ENCODE data around the gene ABHD12.
"Not testable (repeated sequence)": the region's sequence is repeated elsewhere in the genome, so short reads cannot be mapped to it uniquely, and the experiment has no call there.

Gene ABHD12

DNA sequence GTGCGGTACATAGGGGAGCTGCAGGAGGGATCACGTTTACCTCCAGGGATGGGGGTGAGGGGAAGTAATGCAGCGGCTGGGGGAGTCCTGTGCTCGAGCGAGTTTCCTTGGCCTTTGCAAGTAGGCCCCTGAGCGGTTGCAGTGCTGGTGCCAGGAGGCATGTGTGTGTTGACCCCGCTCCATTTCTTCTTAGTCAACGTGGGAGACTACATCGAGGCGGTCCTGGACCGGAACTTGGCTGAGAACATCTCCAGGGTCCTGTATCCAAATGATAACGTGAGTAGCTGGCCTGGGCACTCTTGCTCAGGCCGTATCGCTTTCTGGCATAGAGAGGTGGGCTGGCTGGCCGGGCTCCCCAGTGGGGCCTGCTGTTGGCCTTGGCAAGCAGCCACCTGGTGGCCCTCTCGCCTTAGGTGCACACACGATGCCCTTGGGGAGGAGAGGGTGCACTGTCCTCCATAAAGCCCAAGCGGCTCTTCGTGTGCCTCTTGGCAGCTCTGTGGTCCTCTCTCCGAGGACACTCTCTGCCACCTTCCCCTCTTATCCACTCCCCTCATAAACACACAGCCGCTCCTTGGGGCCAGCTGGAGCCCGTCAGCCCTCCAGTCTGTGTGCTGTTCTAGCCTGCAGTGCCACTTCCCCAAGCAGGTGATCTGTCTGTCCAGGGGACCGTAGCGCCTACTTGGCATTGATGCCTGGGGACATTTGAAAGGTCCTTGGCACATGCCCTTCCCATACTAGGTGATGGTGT lies 113.4 kb downstream of the ABHD12 start:
- no peak for DNase-seq (ENCODE audit: low read depth)

DNA sequence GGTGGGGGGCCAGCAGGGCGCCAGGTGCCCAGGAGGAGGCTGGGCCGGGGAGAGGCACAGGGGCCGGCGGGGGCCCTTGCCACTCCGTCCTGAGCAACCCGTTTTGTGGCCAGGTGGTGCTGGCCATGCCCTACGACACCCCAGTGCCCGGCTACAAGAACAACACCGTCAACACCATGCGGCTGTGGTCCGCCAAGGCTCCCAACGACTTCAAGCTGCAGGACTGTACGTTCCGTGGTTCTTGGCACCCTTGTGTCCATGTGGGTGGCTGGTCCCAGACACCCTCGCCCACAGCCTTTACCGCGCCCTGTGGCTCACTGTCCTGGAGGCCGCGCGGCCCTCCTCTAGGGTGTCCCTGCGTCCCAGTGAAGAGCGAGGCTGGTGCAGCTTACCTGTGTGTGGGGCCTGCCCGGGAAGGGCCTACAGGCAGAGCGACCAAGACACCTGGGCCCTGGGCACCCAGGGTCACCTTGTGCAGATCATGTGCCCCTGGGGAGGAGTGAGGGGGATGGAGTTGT lies 114.0 kb downstream of the ABHD12 start:
- no peak for DNase-seq (ENCODE audit: low read depth)

DNA sequence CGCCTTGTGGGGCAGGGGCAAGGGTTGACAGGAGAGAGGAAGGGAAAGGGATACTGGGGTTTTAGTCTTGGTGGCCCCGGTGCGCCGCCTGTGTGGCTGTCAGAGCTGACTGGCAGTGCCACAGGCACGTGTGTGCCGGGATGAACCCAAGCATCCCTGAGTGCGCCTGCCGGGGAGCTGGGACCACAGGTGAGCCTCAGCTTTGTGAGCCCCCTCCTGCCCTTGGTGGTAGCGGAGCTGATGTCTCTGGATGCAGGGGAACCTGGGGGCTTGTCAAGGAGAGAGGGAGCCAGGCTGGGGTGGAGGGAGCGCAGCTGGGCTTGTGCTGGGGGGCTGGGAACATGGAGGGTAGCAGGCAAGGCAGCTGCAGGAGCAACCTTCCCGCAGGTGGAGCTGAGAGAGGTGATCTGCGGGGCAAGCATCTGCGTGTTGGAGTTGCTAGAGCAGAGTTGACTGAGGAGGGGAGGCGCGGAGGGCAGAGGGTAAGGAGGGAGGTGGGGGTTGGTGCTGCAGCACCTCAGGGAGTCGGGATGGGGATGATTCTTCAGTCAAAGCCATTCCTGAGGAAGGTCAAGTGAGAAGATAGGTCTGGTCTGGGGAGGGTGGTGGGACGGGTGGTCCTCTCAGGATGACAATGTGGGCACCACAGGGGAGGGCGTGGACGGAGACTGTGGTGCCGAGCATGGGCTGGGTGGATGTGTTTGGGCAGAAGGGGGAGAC lies 114.7 kb downstream of the ABHD12 start:
- DNase-seq (ENCODE audit: low read depth), result no peak

DNA sequence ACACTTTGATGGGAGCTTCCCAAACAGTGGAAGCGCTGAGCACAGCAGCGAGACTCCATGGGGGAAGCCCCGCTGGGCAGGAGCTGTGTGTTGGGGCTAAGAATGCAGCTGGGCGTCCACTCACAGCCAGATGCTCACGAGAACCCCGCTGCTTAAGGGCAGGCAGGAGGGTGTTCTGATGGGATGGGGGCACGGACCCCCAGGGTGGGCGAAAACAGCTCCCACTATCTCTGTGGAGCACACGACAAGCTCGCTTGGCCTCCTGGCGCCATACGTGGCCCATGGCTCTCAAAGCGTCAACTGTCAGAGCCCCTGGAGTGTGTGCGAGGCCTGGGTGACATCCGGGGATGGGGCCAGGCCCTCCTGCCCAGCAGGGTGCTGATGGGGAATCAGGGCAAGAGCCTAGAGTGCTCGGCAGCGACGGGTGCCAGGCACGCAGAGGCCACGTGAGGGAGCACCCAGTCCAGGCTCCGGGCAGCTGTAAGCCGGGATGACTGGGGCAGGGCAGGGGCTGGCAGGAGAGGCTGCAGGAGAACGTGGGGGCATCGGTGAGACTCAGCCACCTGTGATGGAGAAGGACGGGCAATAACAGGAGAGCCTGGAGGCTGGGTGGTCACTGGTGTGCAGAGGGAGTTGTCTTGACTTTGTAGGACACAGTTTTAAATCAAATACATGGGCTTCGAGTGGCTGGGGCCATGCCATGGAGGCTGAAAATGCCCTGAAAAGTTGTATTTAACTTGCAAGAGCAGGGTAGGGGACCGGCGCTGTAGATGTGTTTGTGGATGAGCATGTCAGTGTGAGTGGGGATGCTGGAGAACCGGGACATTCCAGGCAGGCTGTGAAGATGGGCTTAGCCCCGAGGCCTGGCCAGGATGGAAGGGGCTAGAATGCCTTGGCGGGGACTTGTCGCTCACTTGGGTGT lies 115.5 kb downstream of the ABHD12 start:
- no peak for DNase-seq (ENCODE audit: low read depth)

DNA sequence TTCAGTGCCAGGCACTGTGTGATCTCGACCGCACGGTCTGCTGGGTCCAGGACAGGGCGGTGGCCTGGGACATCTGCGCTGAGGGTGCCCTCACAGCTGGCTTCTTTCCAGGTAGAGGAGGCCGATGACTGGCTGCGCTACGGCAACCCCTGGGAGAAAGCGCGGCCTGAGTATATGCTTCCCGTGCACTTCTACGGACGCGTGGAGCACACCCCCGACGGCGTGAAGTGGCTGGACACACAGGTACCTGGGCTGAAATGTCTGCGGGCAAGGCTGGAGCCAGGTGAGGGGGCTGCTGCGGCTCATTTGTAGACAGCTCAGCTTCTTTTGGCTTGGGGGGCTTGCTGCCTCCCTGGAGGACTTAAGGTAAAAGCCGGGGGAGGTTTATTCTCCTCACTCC lies 116.2 kb downstream of the ABHD12 start:
- no peak for DNase-seq (ENCODE audit: low read depth)

DNA sequence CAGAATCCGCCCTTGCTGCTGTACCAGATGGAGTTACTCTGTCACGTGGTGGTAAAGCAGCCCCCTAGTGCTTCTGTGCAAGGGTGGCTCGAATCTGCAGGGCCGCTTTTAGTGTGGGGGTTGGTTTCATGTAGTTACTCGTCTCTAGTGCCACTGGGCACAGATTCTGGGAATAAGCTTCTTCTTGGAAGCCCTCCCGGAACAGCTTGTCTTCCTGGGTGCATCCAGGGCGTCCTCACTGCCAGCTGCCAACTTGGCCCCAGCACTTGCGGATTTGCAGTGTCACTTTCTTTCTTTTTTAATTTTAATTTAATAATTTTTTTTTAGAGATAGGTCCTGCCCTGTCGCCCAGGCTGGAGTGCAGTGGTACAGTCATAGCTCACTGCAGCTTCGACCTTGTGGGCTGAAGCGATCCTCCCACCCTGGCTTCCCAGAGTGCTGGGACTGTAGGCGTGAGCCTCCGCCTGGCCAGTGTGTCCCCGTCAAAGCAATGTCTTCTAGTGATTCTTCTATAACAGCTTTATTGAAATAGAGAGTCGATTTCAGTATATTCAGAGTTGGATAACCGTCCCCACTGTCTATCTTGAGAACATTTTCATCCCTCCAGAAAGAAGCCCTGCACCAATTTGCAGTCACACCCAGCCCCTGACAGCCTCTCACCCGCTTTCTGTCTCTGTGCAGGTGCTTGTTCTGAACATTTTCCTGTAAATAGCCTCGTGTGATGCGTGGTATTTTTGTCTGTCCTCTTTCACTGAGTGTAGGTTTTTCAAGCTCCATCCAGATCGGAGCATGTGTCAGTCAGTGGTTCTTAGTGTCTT lies 116.9 kb downstream of the ABHD12 start:
- DNase-seq (ENCODE audit: low read depth), result no peak

DNA sequence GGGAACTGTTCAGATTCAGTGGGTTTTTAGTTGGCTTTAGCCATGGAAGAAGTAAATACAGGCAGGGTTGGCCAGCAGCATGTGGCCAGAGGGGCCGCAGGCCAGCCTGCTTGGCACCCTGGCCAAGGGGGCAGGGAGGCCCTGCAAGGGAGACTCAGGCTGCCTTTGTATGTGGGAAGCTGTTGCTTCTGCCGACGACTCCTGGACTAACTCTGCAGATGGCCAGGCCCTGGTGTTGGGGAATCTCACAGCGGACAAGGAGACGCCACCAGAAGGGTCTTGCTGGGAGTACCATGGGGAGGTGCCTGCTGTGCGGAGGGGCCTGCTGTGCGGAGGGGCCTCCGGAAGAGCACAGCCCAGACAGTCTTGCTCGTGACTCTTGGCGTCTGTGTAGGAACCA lies 117.6 kb downstream of the ABHD12 start:
- DNase-seq (ENCODE audit: low read depth), result no peak

DNA sequence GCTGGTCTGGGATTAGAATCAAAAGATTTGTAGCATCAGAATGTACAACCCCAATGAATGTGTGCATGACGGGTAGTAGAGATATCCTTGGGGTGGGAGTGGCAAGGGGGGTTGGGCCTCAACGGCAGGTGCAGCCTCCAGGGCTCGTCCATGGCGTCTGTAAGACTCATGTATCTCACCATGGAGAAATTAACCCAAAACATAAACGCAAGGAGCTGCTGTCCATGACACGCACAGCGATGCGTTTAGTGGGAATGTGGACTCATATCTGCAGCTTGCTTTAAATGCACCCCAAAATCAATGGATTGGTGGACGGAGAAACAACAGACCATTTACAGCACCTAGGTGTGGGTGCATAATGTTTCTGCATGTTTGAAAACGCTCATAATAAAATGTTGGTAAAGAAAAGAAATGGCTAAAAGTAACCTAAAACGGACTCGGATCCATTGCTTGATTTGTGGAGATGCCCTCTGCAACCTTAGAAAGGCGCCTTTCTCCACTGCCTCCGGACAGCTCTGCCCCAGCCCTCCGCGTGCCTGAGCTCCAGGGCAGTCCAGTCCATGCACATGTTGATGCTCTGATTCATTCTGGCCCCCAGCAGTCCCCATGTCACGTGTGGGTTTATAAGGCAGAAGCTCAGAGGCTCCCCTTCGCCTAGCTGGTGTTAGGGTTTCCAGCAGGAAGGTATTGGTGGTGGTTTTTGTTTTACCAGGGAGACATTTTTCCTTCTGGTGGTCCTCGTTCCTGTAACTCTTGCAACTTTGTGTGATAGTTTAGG lies 118.2 kb downstream of the ABHD12 start:
- DNase-seq (ENCODE audit: low read depth), result no peak

DNA sequence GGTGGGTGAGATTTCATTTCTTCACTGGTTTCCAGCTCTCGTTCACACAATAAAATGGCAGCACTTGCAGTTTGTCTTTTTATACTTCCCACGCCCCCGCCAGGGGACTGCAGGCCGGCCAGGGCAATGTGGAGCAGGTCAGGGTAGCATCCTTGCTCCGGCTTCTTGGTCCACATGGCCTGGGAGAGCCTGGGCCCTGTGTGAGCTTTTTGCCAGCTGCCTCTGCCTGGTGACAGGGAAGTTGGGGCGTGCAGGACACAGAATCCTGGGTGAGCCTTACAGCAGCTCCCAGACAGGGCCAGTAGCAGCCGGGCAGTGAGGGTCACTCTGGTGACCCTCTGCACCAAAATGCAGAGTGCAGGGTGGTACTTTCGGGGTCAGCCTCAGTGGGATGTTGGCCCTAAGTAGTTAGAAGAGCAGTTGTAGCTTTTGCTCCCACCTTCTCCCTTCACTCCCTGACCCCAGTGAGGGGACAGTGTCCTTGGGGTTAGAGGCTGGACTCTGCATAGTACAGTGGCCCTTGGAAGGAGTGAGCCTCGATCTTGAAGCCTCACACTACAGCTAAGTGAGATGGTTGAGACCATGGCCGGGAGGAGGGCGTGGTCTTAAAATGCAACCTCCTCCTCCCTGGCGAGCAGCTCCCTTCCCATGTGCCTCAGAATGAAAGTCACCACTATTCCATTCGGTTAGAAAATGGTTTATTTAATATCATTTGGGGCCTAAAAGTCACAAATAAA lies 119.0 kb downstream of the ABHD12 start:
- DNase-seq (ENCODE audit: low read depth), result no peak

DNA sequence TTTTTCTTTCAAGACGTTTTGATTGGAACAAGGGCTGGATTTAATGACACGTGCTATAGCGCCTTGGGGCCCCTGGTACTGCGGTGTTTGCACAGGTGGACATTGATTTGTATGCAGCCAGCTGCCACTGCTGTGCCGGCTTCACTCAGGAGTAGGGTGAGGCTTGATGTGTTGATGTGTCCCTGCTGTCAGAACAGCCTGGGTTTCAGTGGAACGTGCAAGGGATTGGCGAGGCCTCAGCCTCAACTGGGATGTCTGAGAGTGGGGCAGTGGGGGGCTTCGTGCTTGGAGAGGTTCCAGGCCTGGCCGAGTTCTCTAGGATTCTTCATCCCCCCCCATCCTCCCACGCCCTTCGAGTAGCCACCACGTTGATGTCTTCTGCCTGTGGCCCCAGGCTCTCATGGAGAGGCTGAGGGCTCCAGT lies 119.8 kb downstream of the ABHD12 start:
- DNase-seq (ENCODE audit: low read depth), result no peak

DNA sequence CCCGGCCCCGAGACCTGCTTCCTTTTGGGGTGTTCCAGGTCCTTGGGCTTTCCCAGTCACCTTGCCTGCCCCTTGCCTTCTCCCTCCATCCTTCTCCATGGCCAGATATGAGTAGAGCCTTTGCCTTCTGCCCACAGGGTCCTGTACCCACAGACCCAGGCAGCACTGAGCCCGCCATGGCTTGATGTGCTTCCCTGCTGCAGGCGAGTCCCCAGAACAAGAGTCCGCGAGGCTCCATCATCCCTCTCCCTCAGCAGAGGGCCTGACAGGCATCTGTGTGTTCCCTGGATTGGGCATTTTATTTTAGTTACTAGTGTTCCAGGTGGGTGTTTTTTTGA lies 120.8 kb downstream of the ABHD12 start:
- DNase-seq (ENCODE audit: low read depth), result no peak

DNA sequence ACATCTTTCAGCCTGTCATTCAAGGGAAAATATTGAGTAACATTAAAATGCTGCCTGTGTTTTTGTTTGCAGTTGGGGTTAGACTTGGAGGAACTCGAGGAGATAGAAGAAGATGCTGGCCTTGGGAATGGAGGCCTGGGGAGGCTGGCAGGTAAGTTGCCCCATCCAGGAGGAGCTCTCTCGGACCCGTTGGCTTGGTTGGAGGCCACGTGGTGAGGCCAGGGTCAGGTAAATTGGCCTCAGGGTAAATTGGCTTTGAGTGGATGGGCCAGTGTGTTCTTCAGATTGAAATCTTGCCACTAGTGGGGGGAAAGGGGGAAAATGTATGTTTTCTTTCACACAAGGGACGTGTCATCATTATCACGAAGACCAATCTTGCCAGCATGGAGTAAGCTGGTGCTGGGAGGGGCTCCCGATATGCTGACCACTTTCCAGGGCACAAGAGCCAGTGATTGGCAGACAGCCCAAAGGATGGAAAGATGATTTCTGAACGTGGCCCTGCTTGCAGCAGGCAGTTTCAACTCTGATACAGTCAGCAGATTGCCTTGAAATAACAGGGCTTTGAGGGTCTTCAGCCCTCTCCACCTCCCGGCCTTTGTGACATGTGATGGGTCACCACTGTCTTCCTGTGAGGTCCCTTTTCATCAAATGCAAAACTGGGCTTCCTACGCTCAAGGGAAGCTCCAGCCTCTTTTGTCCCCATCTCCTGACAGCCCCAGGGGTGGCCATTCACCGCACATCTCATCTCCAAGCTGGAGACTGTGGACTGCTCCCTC lies 121.4 kb downstream of the ABHD12 start:
- DNase-seq (ENCODE audit: low read depth), result no peak

DNA sequence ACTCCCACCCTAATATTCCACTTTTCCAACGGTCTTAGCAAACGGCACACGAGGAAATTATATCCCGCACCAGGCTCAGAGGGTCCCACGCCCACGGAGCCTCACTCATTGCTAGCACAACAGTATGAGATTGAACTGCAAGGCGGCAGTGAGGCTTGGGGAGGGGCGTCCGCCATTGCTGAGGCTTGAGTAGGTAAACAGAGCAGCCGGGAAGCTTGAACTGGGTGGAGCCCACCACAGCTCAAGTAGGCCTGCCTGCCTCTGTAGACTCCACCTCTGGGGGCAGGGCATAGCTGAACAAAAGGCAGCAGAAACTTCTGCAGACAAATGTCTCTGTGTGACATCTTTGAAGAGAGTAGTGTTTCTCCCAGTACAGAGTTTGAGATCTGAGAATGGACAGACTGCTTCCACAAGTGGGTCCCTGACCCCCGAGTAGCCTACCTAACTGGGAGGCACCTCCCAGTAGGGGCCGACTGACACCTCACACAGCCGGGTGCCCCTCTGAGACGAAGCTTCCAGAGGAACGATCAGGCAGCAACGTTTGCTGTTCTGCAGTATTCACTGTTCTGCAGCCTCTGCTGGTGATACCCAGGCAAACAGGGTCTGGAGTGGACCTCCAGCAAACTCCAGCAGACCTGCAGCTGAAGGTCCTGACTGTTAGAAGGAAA lies 129.7 kb downstream of the ABHD12 start:
- not testable (repeated sequence) for DNase-seq (ENCODE audit: low read depth)

DNA sequence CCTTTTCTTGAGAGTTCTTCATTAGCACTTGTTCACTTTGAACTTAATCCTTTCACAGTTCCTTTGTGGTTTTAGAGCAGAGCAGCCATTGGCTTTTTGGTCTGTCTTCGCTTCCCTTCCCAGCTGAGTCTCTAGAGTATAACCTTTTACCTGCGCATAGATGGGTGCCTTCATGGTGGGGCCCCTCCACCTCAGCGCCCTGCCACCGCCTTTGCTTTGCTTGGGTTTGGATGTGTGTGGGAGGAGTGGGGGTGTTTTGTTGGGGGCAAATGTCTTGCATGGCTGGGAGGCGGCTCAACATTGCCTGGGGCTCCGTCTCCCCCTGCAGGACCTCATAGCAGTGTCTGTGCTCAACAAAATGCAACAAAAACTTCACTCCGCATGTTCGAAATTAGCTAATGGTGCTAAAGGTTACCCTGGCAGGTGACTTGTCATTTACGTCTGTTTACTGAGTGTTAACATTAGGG lies 130.8 kb downstream of the ABHD12 start:
- DNase-seq (ENCODE audit: low read depth), result no peak

DNA sequence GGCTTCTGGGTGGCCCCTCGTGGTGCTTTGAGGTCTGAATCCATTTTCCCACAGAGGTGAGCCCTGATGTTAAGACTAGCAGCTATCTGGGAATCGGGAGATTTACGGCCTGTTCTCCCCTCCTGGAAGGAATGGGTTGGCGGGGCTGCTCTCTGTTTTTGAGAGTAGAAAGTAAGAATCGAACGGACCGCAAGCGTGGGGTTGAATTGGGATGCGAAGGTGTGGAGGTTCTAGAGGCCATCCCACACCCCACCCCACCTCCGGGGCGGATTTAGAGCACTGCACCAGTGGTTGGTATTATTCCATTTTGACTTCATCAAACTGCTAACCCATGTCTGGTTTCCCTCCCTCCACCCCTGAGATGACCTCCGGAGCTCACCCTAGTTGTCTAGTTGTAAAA lies 131.3 kb downstream of the ABHD12 start:
- no peak for DNase-seq (ENCODE audit: low read depth)

DNA sequence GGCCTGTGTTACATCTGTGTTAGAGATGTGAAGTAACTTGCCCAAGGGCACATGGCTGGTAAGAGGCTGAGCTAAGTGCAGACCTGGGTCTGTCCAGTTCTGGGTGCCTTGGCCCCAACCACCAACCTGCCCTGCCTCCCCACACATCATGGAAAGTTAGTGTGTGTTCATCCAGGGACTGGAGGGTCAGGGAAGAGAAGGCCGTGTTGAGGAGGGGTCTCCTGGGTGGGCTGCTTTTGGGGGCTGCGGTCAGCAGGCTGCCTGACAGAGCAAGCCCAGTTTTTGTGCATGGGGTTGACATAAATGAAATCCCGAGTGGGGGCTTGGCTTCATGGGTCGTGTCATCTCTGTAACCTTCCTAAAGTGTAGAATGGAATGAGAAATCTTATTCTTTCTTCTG lies 131.8 kb downstream of the ABHD12 start:
- DNase-seq (ENCODE audit: low read depth), result no peak

DNA sequence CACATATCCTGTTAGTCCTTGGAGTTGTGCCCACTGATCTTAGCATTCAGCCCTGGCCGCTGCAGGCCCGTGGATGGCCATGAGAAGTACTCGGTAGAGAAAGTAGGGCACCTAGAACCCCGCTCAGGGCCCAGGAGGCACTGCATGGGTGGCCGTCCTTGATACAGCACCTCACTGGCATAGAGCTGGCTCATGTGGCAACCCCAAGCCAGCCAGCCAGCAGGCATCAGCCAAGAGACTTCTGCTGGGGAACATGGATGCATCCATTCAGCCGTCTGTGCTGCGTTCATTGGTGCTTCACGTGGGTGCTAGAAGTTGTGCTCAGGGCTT lies 132.2 kb downstream of the ABHD12 start:
- DNase-seq (ENCODE audit: low read depth), result no peak

DNA sequence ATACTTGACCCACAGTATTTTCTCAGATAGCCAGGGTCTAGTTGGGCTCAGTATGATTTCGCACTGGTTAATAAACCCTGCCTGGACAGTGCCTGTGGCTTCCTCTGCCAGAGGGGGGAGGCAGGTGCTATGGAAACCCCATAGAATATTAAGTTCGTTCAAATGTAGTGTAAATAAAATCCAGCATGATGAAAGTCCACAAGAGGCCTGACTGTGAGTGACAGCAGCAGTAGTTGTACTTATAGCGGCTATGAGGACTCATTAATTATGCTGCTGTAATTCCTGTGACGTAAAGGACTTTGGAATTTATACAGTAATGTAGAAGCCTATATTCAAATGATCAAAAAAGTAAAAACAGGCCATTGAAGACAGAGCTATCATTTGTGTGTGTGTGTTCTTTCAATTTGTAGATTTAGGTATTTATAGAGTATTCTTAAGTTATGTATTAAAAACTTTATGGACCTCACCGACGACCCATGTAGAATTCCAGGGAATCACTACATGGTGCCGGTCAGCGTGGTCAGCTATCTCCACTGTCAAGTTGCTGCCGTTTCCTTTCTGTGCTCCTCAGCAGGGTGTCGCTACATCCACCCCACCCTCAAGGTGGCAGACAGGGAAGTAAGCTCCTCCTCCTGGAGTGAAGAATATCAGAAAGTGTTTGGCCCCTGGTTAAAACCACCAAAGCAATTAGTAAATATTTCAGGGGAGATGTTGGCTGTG lies 132.7 kb downstream of the ABHD12 start:
- no peak for DNase-seq (ENCODE audit: low read depth)

Measured in activated T-cell treated with anti-CD3 and anti-CD28 coated beads for 48 hours (primary cell).